ENCODE results near the gene DDX59.

DNA sequence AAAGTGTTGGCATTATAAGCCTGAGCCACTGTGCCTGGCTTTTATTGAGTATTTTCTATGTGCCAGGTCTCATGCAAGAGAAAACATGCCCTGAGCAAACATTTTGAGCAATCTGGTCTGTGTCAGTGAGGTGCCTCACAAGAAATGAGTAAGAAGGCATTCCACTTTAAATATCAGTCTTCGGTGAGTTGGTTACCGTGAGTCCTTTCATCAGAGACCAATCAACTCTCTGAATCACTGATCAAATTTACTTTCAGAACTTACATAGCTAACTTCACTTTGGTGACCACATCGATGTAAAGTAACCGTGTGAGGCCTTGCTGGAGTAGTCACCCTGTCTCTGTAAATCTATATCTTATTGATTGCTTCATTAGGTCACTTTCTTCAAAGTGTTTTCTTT, 14.3 kb upstream of the DDX59 start:
- TF ChIP-seq, protein P1, sequence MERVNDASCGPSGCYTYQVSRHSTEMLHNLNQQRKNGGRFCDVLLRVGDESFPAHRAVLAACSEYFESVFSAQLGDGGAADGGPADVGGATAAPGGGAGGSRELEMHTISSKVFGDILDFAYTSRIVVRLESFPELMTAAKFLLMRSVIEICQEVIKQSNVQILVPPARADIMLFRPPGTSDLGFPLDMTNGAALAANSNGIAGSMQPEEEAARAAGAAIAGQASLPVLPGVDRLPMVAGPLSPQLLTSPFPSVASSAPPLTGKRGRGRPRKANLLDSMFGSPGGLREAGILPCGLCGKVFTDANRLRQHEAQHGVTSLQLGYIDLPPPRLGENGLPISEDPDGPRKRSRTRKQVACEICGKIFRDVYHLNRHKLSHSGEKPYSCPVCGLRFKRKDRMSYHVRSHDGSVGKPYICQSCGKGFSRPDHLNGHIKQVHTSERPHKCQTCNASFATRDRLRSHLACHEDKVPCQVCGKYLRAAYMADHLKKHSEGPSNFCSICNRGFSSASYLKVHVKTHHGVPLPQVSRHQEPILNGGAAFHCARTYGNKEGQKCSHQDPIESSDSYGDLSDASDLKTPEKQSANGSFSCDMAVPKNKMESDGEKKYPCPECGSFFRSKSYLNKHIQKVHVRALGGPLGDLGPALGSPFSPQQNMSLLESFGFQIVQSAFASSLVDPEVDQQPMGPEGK (CRISPR knock-in tag; IDR thresholded peaks at IDR 0.05; ENCODE audit: borderline replicate concordance): no peak
- TF ChIP-seq, protein P2, sequence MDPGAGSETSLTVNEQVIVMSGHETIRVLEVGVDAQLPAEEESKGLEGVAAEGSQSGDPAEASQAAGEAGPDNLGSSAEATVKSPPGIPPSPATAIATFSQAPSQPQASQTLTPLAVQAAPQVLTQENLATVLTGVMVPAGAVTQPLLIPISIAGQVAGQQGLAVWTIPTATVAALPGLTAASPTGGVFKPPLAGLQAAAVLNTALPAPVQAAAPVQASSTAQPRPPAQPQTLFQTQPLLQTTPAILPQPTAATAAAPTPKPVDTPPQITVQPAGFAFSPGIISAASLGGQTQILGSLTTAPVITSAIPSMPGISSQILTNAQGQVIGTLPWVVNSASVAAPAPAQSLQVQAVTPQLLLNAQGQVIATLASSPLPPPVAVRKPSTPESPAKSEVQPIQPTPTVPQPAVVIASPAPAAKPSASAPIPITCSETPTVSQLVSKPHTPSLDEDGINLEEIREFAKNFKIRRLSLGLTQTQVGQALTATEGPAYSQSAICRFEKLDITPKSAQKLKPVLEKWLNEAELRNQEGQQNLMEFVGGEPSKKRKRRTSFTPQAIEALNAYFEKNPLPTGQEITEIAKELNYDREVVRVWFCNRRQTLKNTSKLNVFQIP (CRISPR knock-in tag; IDR thresholded peaks at IDR 0.05; ENCODE audit: borderline replicate concordance, low read depth): no peak
- no peak for TF ChIP-seq RARB (CRISPR knock-in tag; IDR thresholded peaks at IDR 0.05)
- no peak for TF ChIP-seq TCF4 (CRISPR knock-in tag; IDR thresholded peaks at IDR 0.05; ENCODE audit: borderline replicate concordance)
- no peak for TF ChIP-seq ZFP30 (CRISPR knock-in tag; IDR thresholded peaks at IDR 0.05)
- no peak for TF ChIP-seq SNAI2 (CRISPR knock-in tag; IDR thresholded peaks at IDR 0.05)
- TF ChIP-seq PPARA (CRISPR knock-in tag; IDR thresholded peaks at IDR 0.05; ENCODE audit: borderline replicate concordance): no peak
- TF ChIP-seq ESRRG (CRISPR knock-in tag; IDR thresholded peaks at IDR 0.05): no peak
- TF ChIP-seq ZNF8 (CRISPR knock-in tag; IDR thresholded peaks at IDR 0.05): no peak
- no peak for TF ChIP-seq ZNF70 (CRISPR knock-in tag; IDR thresholded peaks at IDR 0.05)
- TF ChIP-seq ISL1 (CRISPR knock-in tag; IDR thresholded peaks at IDR 0.05): no peak
